SIG-M5 treated with dmso at 0.1 percent for 504 hours (cell line): ENCODE data around the gene CCDC184.
"Not testable (repeated sequence)": the region's sequence is repeated elsewhere in the genome, so short reads cannot be mapped to it uniquely, and the experiment has no call there.

Source experiments
- DNase-seq: peaks from one replicate; lab custom pipeline; 2025; ENCODE audit not compliant: unreplicated experiment; lab: John Stamatoyannopoulos, UW

Gene CCDC184

GRCh38 chr12:48201516-48201915 is 18.1 kb downstream of the CCDC184 start:
- no peak for DNase-seq

- no peak for DNase-seq
These were observed 19.3 kb downstream of the CCDC184 start for GRCh38 chr12:48202766-48203165.

- DNase-seq, result no peak
These were observed 19.7 kb downstream of the CCDC184 start, which contains the start of gene OR10AD1 for GRCh38 chr12:48203192-48203591. OR10AD1 (minus strand) TSS chr12:48203292; CDS start chr12:48203292, 0 bp downstream.

- DNase-seq, result not testable (repeated sequence)
These were observed 26.1 kb downstream of the CCDC184 start for GRCh38 chr12:48209495-48209894.

GRCh38 chr12:48216785-48217184 is 33.3 kb downstream of the CCDC184 start:
- DNase-seq, result peak; percentile 98

- no peak for DNase-seq
These were observed 36.2 kb downstream of the CCDC184 start for GRCh38 chr12:48219631-48220030.

- DNase-seq, result no peak
These were observed 37.3 kb downstream of the CCDC184 start for GRCh38 chr12:48220701-48221100.

- no peak for DNase-seq
These were observed 38.2 kb downstream of the CCDC184 start for GRCh38 chr12:48221645-48222044.

GRCh38 chr12:48224533-48224932 is 41.1 kb downstream of the CCDC184 start:
- not testable (repeated sequence) for DNase-seq

GRCh38 chr12:48231169-48231958 is 47.9 kb downstream of the CCDC184 start:
- DNase-seq, result not testable (repeated sequence)
